Measurements from ENCODE around the gene IGLL5.

- TF ChIP-seq CTCF (IDR thresholded peaks at IDR 0.05) (no peak), POLR2A (IDR thresholded peaks at IDR 0.05) (no peak)
Measured at GRCh38 chr22:22855085-22855484, 32.5 kb upstream of the IGLL5 start.

Data from heart left ventricle (tissue), 13 donors.